SU-DHL-6 (cell line): Measurements from ENCODE around the gene PEX16.

Source experiments
- EZH2phosphoT487 ChIP-seq: fragments of 200-600 bp; sonication (generic), shearing (Covaris generic); conservative IDR thresholded peaks from 2 replicates; pipeline ENCODE4 v1.6.1; 2018; ENCODE audit warnings: mild to moderate bottlenecking, antibody characterized with exemption, low read length, moderate library complexity, mixed read lengths
- TF ChIP-seq, protein P1 (sequence below): fragments of 200-600 bp; sonication (generic); IDR thresholded peaks from one replicate; pipeline ENCODE4 v1.5.1; 2017; ENCODE audit warnings: antibody characterized with exemption, mild to moderate bottlenecking, low read length, moderate library complexity; ENCODE audit not compliant: insufficient read depth, poor library complexity, severe bottlenecking

DNA sequence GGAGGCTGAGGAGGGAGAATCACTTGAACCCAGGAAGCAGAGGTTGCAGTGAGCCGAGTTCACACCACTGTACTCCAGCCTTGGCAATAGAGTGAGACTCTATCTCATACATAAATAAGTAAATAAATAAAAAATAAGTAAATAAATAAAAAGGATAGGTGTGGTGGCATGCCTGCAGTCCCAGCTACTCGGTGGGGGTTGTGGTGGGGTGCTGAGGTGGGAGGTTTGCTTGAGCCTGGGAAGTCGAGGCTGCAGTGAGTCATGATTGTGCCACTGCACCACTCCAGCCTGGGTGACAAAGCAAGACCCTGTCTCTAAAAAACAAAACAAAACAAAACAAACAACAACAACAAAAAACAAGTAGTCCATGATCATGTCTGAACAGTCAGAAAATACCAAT, 7.9 kb upstream of the PEX16 start:
- TF ChIP-seq, protein P1, sequence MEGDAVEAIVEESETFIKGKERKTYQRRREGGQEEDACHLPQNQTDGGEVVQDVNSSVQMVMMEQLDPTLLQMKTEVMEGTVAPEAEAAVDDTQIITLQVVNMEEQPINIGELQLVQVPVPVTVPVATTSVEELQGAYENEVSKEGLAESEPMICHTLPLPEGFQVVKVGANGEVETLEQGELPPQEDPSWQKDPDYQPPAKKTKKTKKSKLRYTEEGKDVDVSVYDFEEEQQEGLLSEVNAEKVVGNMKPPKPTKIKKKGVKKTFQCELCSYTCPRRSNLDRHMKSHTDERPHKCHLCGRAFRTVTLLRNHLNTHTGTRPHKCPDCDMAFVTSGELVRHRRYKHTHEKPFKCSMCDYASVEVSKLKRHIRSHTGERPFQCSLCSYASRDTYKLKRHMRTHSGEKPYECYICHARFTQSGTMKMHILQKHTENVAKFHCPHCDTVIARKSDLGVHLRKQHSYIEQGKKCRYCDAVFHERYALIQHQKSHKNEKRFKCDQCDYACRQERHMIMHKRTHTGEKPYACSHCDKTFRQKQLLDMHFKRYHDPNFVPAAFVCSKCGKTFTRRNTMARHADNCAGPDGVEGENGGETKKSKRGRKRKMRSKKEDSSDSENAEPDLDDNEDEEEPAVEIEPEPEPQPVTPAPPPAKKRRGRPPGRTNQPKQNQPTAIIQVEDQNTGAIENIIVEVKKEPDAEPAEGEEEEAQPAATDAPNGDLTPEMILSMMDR: no peak
- no peak for TF ChIP-seq EZH2phosphoT487
